Hepatocyte (in vitro differentiated cells): ENCODE measurements around the gene FAM170B. TPM values are rescaled to one million over a fixed set of nuclear protein-coding genes. Genes with fewer than 3 reads are reported as not detected.

Experiments used
- DNase-seq: peaks from one replicate; pipeline ENCODE4 v3.0.0-alpha.2; 2016; ENCODE audit warnings: low spot score
- H2AFZ ChIP-seq: fragments of 200-600 bp; sonication (generic); 2 replicates; pipeline ENCODE4 v1.6.0; 2016; ENCODE audit warnings: antibody characterized with exemption, mild to moderate bottlenecking
- H3K27ac ChIP-seq: fragments of 200-600 bp; sonication (generic); 2 replicates; pipeline ENCODE4 v1.5.1; 2016; ENCODE audit warnings: mild to moderate bottlenecking
- H3K27me3 ChIP-seq: fragments of 200-600 bp; sonication (generic); 2 replicates; pipeline ENCODE4 v1.6.1; 2016
- H3K36me3 ChIP-seq: fragments of 200-600 bp; sonication (generic); replicated peaks from 2 replicates; pipeline ENCODE4 v1.5.1; 2016; ENCODE audit warnings: low read depth; ENCODE audit not compliant: insufficient read depth
- H3K4me1 ChIP-seq: fragments of 200-600 bp; sonication (generic); 2 replicates; pipeline ENCODE4 v1.5.1; 2016; ENCODE audit warnings: mild to moderate bottlenecking, moderate library complexity; ENCODE audit not compliant: insufficient read depth
- H3K4me2 ChIP-seq: fragments of 200-600 bp; sonication (generic); 2 replicates; pipeline ENCODE4 v1.6.0; 2016
- H3K4me3 ChIP-seq: fragments of 200-600 bp; sonication (generic); 2 replicates; pipeline ENCODE4 v1.5.1; 2016; ENCODE audit warnings: mild to moderate bottlenecking
- H3K79me2 ChIP-seq: fragments of 200-600 bp; sonication (generic); 2 replicates; pipeline ENCODE4 v1.6.0; 2017; ENCODE audit warnings: mild to moderate bottlenecking
- H3K9me2 ChIP-seq: fragments of 200-600 bp; sonication (generic); replicated peaks from 2 replicates; pipeline ENCODE4 v1.6.0; 2017; ENCODE audit warnings: mild to moderate bottlenecking; ENCODE audit not compliant: insufficient read depth
- H3K9me3 ChIP-seq: fragments of 200-600 bp; sonication (generic); 2 replicates; pipeline ENCODE4 v1.5.1; 2016; ENCODE audit warnings: low read depth, mild to moderate bottlenecking
- H4K20me1 ChIP-seq: fragments of 200-600 bp; sonication (generic); 2 replicates; pipeline ENCODE4 v1.6.0; 2016; ENCODE audit warnings: mild to moderate bottlenecking; ENCODE audit not compliant: insufficient read depth, poor library complexity, severe bottlenecking
- CTCF ChIP-seq: fragments of 200-600 bp; sonication (generic); IDR thresholded peaks from 2 replicates; pipeline ENCODE4 v1.5.1; 2016; ENCODE audit warnings: antibody characterized with exemption, mild to moderate bottlenecking; ENCODE audit not compliant: poor library complexity
- EZH2 ChIP-seq: fragments of 200-600 bp; sonication (generic); IDR thresholded peaks from 2 replicates; pipeline ENCODE4 v1.6.1; 2016; ENCODE audit warnings: antibody characterized with exemption, mild to moderate bottlenecking, borderline replicate concordance
- EZH2phosphoT487 ChIP-seq: fragments of 200-600 bp; sonication (generic); IDR thresholded peaks from one replicate; pipeline ENCODE4 v1.6.1; 2018; ENCODE audit warnings: antibody characterized with exemption, mild to moderate bottlenecking, low read depth, moderate library complexity; ENCODE audit not compliant: unreplicated experiment, severe bottlenecking
- WGBS: methylation state at CpG from one replicate; pipeline ENCODE4 v1.1.6; 2016; ENCODE audit warnings: low lambda C conversion rate; ENCODE audit errors: missing lambda C conversion rate; 5-methylcytosine and 5-hydroxymethylcytosine counted together
- polyA plus RNA-seq: library from polyadenylated mRNA; unstranded; fragments of >200 nt; fragmentation: Nextera tagmentation; extraction: Ambion mirVana; gene quantifications from 2 replicates; pipeline ENCODE4 v1.2.1, GENCODE V29; 2016
- total RNA-seq: library from RNA; depleted of rRNA; stranded (reverse); fragments of >200 nt; gene quantifications from 2 replicates; pipeline ENCODE4 v1.2.3, GENCODE V29; 2014

The FAM170B gene
- total and polyA plus RNA-seq, 2 experiments from 2014 or later, result not detected

- H3K4me1 ChIP-seq, result peaks cover 4% of the 10 kb centered on the region
- no peaks in the 10 kb centered on the region for H3K36me3 ChIP-seq
- no peak for DNase-seq
- H4K20me1 ChIP-seq, result no peaks in the 10 kb centered on the region
- H3K79me2 ChIP-seq, result no peaks in the 10 kb centered on the region
- no peaks in the 10 kb centered on the region for H3K27me3 ChIP-seq
- 76% methylated on average over 3 of the region's 3 CpGs for whole genome bisulfite sequencing
- H3K9me3 ChIP-seq, result peaks cover 7% of the 10 kb centered on the region
- TF ChIP-seq CTCF (no peak), EZH2phosphoT487 (no peak), EZH2 (no peak)
- H3K27ac ChIP-seq, result no peak overlapping the region
- H3K9me2 ChIP-seq, result no peaks in the 10 kb centered on the region
- no peak overlapping the region for H2AFZ ChIP-seq
- H3K4me3 ChIP-seq, result no peak overlapping the region
- H3K4me2 ChIP-seq, result no peak overlapping the region
Observed at GRCh38 chr10:49086889-49087288, 46.9 kb downstream of the FAM170B start.

- Histone ChIP-seq H3K27ac (no peak overlapping the region), H3K79me2 (no peaks in the 10 kb centered on the region), H3K36me3 (no peaks in the 10 kb centered on the region), H4K20me1 (no peaks in the 10 kb centered on the region), H2AFZ (no peak overlapping the region), H3K9me3 (peaks cover 7% of the 10 kb centered on the region), H3K4me3 (no peak overlapping the region), H3K9me2 (no peaks in the 10 kb centered on the region), H3K4me1 (peaks cover 12% of the 10 kb centered on the region), H3K4me2 (no peak overlapping the region), H3K27me3 (no peaks in the 10 kb centered on the region)
- no peak for DNase-seq
- WGBS, result 93% methylated on average over 8 of the region's 8 CpGs
- TF ChIP-seq EZH2phosphoT487, result no peak
- TF ChIP-seq CTCF, result no peak
- no peak for TF ChIP-seq EZH2
Observed at GRCh38 chr10:49083261-49083660, 50.6 kb downstream of the FAM170B start.

DNA sequence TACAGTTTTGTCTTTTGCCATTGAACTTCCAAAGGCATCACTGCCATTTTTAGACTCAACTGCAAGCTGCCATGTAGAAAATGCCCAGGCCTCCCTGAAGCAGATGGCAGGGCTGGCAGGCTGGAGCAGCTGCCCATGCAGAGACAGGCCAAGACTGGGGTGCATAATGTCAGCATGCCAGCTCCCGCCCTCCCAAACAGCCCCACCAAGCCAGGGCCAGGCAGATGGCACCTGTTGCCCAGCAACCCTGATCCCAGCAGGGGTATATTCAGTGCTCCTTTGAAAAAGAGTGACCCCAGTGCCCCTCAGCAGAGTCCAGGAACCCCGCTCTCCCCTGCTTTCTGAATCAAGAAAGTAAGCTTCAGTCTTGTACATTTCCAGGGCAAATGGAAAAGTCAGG, 51.1 kb downstream of the FAM170B start:
- Histone ChIP-seq H2AFZ (no peak overlapping the region), H3K4me3 (no peak overlapping the region), H3K36me3 (no peaks in the 10 kb centered on the region), H3K9me3 (peaks cover 7% of the 10 kb centered on the region), H3K79me2 (no peaks in the 10 kb centered on the region), H4K20me1 (no peaks in the 10 kb centered on the region), H3K4me2 (no peak overlapping the region), H3K27ac (no peak overlapping the region), H3K27me3 (no peaks in the 10 kb centered on the region), H3K4me1 (peaks cover 12% of the 10 kb centered on the region), H3K9me2 (no peaks in the 10 kb centered on the region)
- 94% methylated on average over 2 of the region's 2 CpGs for WGBS
- DNase-seq, result no peak
- TF ChIP-seq EZH2phosphoT487 (no peak), CTCF (no peak), EZH2 (no peak)
